Karpas-422 (cell line): ENCODE measurements around the gene COX7A2. TPM values are rescaled to one million over a fixed set of nuclear protein-coding genes. Genes with fewer than 3 reads are reported as not detected.

Source experiments
- DNase-seq: peaks from one replicate; pipeline ENCODE4 v3.0.0-alpha.2; 2015
- H2AFZ ChIP-seq: fragments of 200-600 bp; sonication (generic); 2 replicates; pipeline ENCODE4 v1.6.1; 2014; ENCODE audit warnings: antibody characterized with exemption, low read length, mixed read lengths
- H3K27ac ChIP-seq: fragments of 200-600 bp; sonication (generic); 2 replicates; pipeline ENCODE4 v1.5.1; 2014; ENCODE audit warnings: mild to moderate bottlenecking, low read length, moderate library complexity
- H3K27me3 ChIP-seq: fragments of 200-600 bp; sonication (generic); 2 replicates; pipeline ENCODE4 v1.6.1; 2014; ENCODE audit warnings: low read length, mixed read lengths
- H3K36me3 ChIP-seq: fragments of 200-600 bp; sonication (generic); 2 replicates; pipeline ENCODE4 v1.6.1; 2014; ENCODE audit warnings: low read length, mixed read lengths; ENCODE audit not compliant: insufficient read depth
- H3K4me1 ChIP-seq: fragments of 200-600 bp; sonication (generic); 2 replicates; pipeline ENCODE4 v1.6.1; 2014; ENCODE audit warnings: mild to moderate bottlenecking, low read length, mixed read lengths
- H3K4me2 ChIP-seq: fragments of 200-600 bp; sonication (generic); 2 replicates; pipeline ENCODE4 v1.6.1; 2014; ENCODE audit warnings: low read length, low read depth, mild to moderate bottlenecking; ENCODE audit not compliant: poor library complexity, severe bottlenecking
- H3K4me3 ChIP-seq: fragments of 200-600 bp; sonication (generic); 2 replicates; pipeline ENCODE4 v1.5.1; 2014; ENCODE audit warnings: mild to moderate bottlenecking, antibody characterized with exemption, low read length, mixed read lengths
- H3K79me2 ChIP-seq: fragments of 200-600 bp; sonication (generic); 2 replicates; pipeline ENCODE4 v1.6.1; 2014; ENCODE audit warnings: mild to moderate bottlenecking, low read length, mixed read lengths
- H3K9ac ChIP-seq: fragments of 200-600 bp; sonication (generic); 2 replicates; pipeline ENCODE4 v1.6.0; 2014; ENCODE audit warnings: low read length
- H3K9me2 ChIP-seq: fragments of 200-600 bp; sonication (generic), shearing (Covaris generic); replicated peaks from 2 replicates; pipeline ENCODE4 v1.6.0; 2014; ENCODE audit warnings: mild to moderate bottlenecking, low read length, moderate library complexity; ENCODE audit not compliant: insufficient read depth
- H3K9me3 ChIP-seq: fragments of 300-700, 200-600 bp; sonication (generic); 2 replicates; pipeline ENCODE4 v1.6.1; 2014; ENCODE audit warnings: low read length, mixed read lengths
- H4K20me1 ChIP-seq: fragments of 200-600 bp; sonication (generic); 2 replicates; pipeline ENCODE4 v1.6.1; 2014; ENCODE audit warnings: mild to moderate bottlenecking, antibody characterized with exemption, low read length, low read depth; ENCODE audit not compliant: insufficient read depth
- total RNA-seq: library from RNA; depleted of rRNA; stranded (reverse); fragments of >200 nt; shearing (Covaris generic); gene quantifications from 2 replicates; pipeline ENCODE4 v1.2.3, GENCODE V29; 2014; ENCODE audit warnings: low replicate concordance

COX7A2 gene
- total RNA-seq, 1 experiment from 2014 or later, result 346 TPM

GRCh38 chr6:75278474-75279077 lies 35.0 kb upstream of the COX7A2 start:
- H3K9me3 ChIP-seq, result no peaks in the 10 kb centered on the region
- peaks cover 27% of the 10 kb centered on the region for H3K36me3 ChIP-seq
- H3K4me2 ChIP-seq, result no peak overlapping the region
- no peak for DNase-seq
- H3K9ac ChIP-seq, result no peak overlapping the region
- no peaks in the 10 kb centered on the region for H3K27me3 ChIP-seq
- H3K79me2 ChIP-seq, result peaks cover 99% of the 10 kb centered on the region
- H4K20me1 ChIP-seq, result peaks cover 10% of the 10 kb centered on the region
- H2AFZ ChIP-seq, result no peak overlapping the region
- no peak overlapping the region for H3K4me3 ChIP-seq
- H3K4me1 ChIP-seq, result peaks cover 39% of the 10 kb centered on the region
- H3K9me2 ChIP-seq, result no peaks in the 10 kb centered on the region
- H3K27ac ChIP-seq, result no peak overlapping the region

GRCh38 chr6:75275067-75275466 lies 31.5 kb upstream of the COX7A2 start:
- H3K27me3 ChIP-seq, result no peaks in the 10 kb centered on the region
- H2AFZ ChIP-seq, result no peak overlapping the region
- no peak overlapping the region for H3K27ac ChIP-seq
- no peak for DNase-seq
- peaks cover 4% of the 10 kb centered on the region; the same call in 1 of the 2 replicates for H3K9me3 ChIP-seq
- peaks cover 42% of the 10 kb centered on the region for H3K36me3 ChIP-seq
- H3K9me2 ChIP-seq, result no peaks in the 10 kb centered on the region
- no peak overlapping the region for H3K4me2 ChIP-seq
- H3K4me1 ChIP-seq, result peaks cover 7% of the 10 kb centered on the region
- no peak overlapping the region for H3K9ac ChIP-seq
- H3K4me3 ChIP-seq, result no peak overlapping the region
- H3K79me2 ChIP-seq, result peaks cover 99% of the 10 kb centered on the region
- no peaks in the 10 kb centered on the region for H4K20me1 ChIP-seq

GRCh38 chr6:75273009-75273408 lies 29.4 kb upstream of the COX7A2 start:
- H3K4me3 ChIP-seq, result no peak overlapping the region
- peaks cover 4% of the 10 kb centered on the region; the same call in 1 of the 2 replicates for H3K9me3 ChIP-seq
- peaks cover 97% of the 10 kb centered on the region for H3K79me2 ChIP-seq
- H4K20me1 ChIP-seq, result no peaks in the 10 kb centered on the region
- no peak overlapping the region for H3K9ac ChIP-seq
- no peak overlapping the region for H2AFZ ChIP-seq
- H3K27me3 ChIP-seq, result no peaks in the 10 kb centered on the region
- peaks cover 5% of the 10 kb centered on the region for H3K4me1 ChIP-seq
- DNase-seq, result no peak
- H3K36me3 ChIP-seq, result peaks cover 30% of the 10 kb centered on the region
- no peak overlapping the region for H3K4me2 ChIP-seq
- no peaks in the 10 kb centered on the region for H3K9me2 ChIP-seq
- H3K27ac ChIP-seq, result no peak overlapping the region

- Histone ChIP-seq H3K9me2 (no peaks in the 10 kb centered on the region), H3K36me3 (peaks cover 30% of the 10 kb centered on the region), H3K27me3 (no peaks in the 10 kb centered on the region), H3K27ac (no peak overlapping the region), H3K9me3 (peaks cover 4% of the 10 kb centered on the region; the same call in 1 of the 2 replicates), H3K4me1 (peaks cover 12% of the 10 kb centered on the region), H3K9ac (no peak overlapping the region), H3K4me2 (no peak overlapping the region), H4K20me1 (no peaks in the 10 kb centered on the region), H3K79me2 (peaks cover 97% of the 10 kb centered on the region), H3K4me3 (no peak overlapping the region), H2AFZ (no peak overlapping the region)
- no peak for DNase-seq
These were observed 28.7 kb upstream of the COX7A2 start for GRCh38 chr6:75272145-75272840.

- peaks cover 23% of the 10 kb centered on the region for H3K36me3 ChIP-seq
- no peak overlapping the region for H3K4me2 ChIP-seq
- H3K79me2 ChIP-seq, result peaks cover 96% of the 10 kb centered on the region
These were observed 25.4 kb upstream of the COX7A2 start for GRCh38 chr6:75268988-75269354.

DNA sequence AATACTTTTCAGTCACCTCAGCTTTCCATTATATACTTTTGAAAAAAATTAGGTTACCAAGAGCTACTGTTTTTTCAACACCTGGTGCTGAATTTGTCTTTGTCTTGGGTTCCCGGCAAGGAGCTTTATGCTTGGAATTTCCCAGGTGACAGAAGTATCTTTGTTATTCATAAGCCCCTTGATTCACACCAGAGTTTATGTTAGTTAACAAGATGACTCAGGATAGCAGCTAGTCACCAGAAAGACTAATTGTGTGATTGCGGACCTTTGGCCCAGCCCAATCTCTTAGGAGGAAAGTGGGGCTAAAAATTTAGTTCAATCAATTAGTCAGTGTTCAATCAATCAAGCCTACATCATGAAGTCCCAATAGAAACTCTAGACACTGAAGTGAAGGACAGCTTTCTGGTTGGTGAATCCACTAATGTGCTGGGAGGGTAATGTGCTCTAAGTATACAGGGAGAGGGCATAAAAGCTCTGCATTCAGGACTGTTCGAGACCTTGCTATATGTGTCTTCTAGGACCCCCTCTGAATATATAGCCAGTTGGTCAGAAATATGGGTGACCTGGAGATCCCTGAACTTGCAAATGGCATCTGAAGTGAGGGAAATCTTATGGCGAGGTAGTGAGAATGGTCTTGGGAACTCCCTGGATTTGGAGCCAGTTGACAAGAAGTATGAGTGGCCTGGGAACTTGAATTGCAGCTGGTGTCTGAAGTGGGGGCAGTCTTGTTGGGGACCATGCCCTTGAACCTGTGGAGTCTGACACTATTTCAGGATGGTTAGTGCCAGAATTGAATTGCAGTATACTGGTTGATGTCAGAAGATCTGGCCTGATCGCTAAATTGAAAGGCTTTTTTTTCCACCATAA lies 24.8 kb upstream of the COX7A2 start:
- Histone ChIP-seq H2AFZ (no peak overlapping the region), H3K27me3 (no peaks in the 10 kb centered on the region), H3K36me3 (peaks cover 26% of the 10 kb centered on the region), H3K4me2 (peak overlapping the region; percentile 7), H3K79me2 (peaks cover 96% of the 10 kb centered on the region), H3K9ac (no peak overlapping the region), H3K27ac (no peak overlapping the region), H3K4me1 (peaks cover 23% of the 10 kb centered on the region), H3K9me3 (peaks cover 4% of the 10 kb centered on the region; the same call in 1 of the 2 replicates), H3K4me3 (no peak overlapping the region), H4K20me1 (0 out of 2 replicates have a peak, but pooled peaks cover 5% of the 10 kb centered on the region), H3K9me2 (no peaks in the 10 kb centered on the region)
- DNase-seq, result no peak

More at GRCh38 chr6:75268988-75269354, 25.4 kb upstream of the COX7A2 start:
- Histone ChIP-seq H4K20me1 (0 out of 2 replicates have a peak, but pooled peaks cover 5% of the 10 kb centered on the region), H3K4me3 (no peak overlapping the region), H3K9me3 (peaks cover 4% of the 10 kb centered on the region; the same call in 1 of the 2 replicates), H3K9ac (no peak overlapping the region), H3K9me2 (no peaks in the 10 kb centered on the region), H2AFZ (no peak overlapping the region), H3K4me1 (peaks cover 23% of the 10 kb centered on the region), H3K27ac (no peak overlapping the region), H3K27me3 (no peaks in the 10 kb centered on the region)
- DNase-seq, result no peak

- Histone ChIP-seq H3K79me2 (peaks cover 96% of the 10 kb centered on the region), H3K4me3 (no peak overlapping the region), H3K4me1 (peaks cover 23% of the 10 kb centered on the region), H2AFZ (no peak overlapping the region), H3K9me2 (no peaks in the 10 kb centered on the region), H3K9me3 (no peaks in the 10 kb centered on the region), H3K27ac (no peak overlapping the region), H3K4me2 (peak overlapping the region; percentile 7), H3K9ac (no peak overlapping the region), H3K27me3 (no peaks in the 10 kb centered on the region), H3K36me3 (peaks cover 26% of the 10 kb centered on the region), H4K20me1 (0 out of 2 replicates have a peak, but pooled peaks cover 5% of the 10 kb centered on the region)
- DNase-seq, result no peak
These were observed 23.9 kb upstream of the COX7A2 start for GRCh38 chr6:75267461-75267860.
